SK-MEL-5 (cell line): Measurements from ENCODE around the gene SCNN1A. TPM values are rescaled to one million over a fixed set of nuclear protein-coding genes. Genes with fewer than 3 reads are reported as not detected.

Experiments used
- small RNA-seq, 2 experiments: library from RNA; depleted of rRNA; stranded (forward); fragments of <200 nt; gene quantifications; one replicate each; pipeline ENCODE3, GENCODE V24; 2014
- total RNA-seq: library from RNA; depleted of rRNA; stranded (reverse); fragments of >200 nt; shearing (Covaris generic); gene quantifications from 2 replicates; pipeline ENCODE4 v1.2.3, GENCODE V29; 2014; rRNA removed

The SCNN1A gene
- total RNA-seq, 1 experiment from 2014 or later, result not detected

Small RNA genes lying within 50 kb of the gene (small RNA-seq; reads per million reads assigned to genes)
- gene RN7SL391P, result 0 reads per million in 2 experiments

Other genes with a start within 250 kb of the SCNN1A start
- gene CD9, start 175.2 kb downstream of the SCNN1A start, total RNA-seq, result 156 and 174 TPM in 2 replicates
- not detected in 2 replicates for gene PLEKHG6, start 64.9 kb downstream of the SCNN1A start, total RNA-seq
- 82.4 and 98.0 TPM in 2 replicates for gene TNFRSF1A, start 33.5 kb downstream of the SCNN1A start, total RNA-seq
- 127 and 128 TPM in 2 replicates for gene LTBR, start 8.6 kb upstream of the SCNN1A start, total RNA-seq
- gene CD27, start 69.4 kb upstream of the SCNN1A start, total RNA-seq, result not detected in 2 replicates
- gene TAPBPL, start 76.5 kb upstream of the SCNN1A start, total RNA-seq, result 24.1 and 31.2 TPM in 2 replicates
- 0.59 and 2.7 TPM in 2 replicates for gene VAMP1, start 95.1 kb upstream of the SCNN1A start, total RNA-seq
- gene MRPL51, start 117.7 kb upstream of the SCNN1A start, total RNA-seq, result 252 and 261 TPM in 2 replicates
- 53.5 and 56.4 TPM in 2 replicates for gene NCAPD2, start 118.5 kb upstream of the SCNN1A start, total RNA-seq
- 9,488 and 9,829 TPM in 2 replicates for gene GAPDH, start 159.0 kb upstream of the SCNN1A start, total RNA-seq
- gene IFFO1, start 180.5 kb upstream of the SCNN1A start, total RNA-seq, result 6.2 and 7.5 TPM in 2 replicates
- 63.6 and 77.1 TPM in 2 replicates for gene NOP2, start 192.7 kb upstream of the SCNN1A start, total RNA-seq
- gene CHD4, start 231.8 kb upstream of the SCNN1A start, total RNA-seq, result 154 TPM in 2 replicates